H1 (cell line): ENCODE results near the gene KBTBD2. TPM values are rescaled to one million over a fixed set of nuclear protein-coding genes. Genes with fewer than 3 reads are reported as not detected.

ENCODE experiments used
- CTCF ChIA-PET: fragments of 300-600 bp; sonication (Branson Sonifier 250); formaldehyde crosslinking; loops from one replicate; lab custom pipeline; 2021; ENCODE audit not compliant: partially characterized antibody; lab: Charles Lee
- POLR2A ChIA-PET: fragments of 300-600 bp; sonication (Branson Sonifier 250); formaldehyde crosslinking; loops from one replicate; lab custom pipeline; 2021; ENCODE audit warnings: inconsistent platforms; ENCODE audit not compliant: partially characterized antibody; lab: Charles Lee
- DNase-seq, 2 experiments: peaks; one replicate each; pipeline versions ENCODE4 v3.0.0 to v3.0.0-alpha.2; 2010 to 2022; ENCODE audit warnings: low spot score in 2 of 2, low read depth in 1 of 2, mixed read lengths in 1 of 2
- FAIRE-seq: peaks from 2 replicates; lab custom pipeline; 2011; peaks lifted over from hg19 to GRCh38; lab: Jason Lieb, UNC
- H2AFZ ChIP-seq: 2 replicates; pipeline ENCODE4 v1.8.1; 2012; ENCODE audit warnings: low read length, inconsistent platforms
- H2AK5ac ChIP-seq: 2 replicates; pipeline ENCODE4 v1.6.1; 2013; ENCODE audit warnings: low read depth, low read length
- H2BK120ac ChIP-seq: replicated peaks from 2 replicates; pipeline ENCODE3; 2013; ENCODE audit warnings: low read depth, low read length, inconsistent platforms
- H2BK12ac ChIP-seq: 2 replicates; pipeline ENCODE4 v1.6.1; 2013; ENCODE audit warnings: low read depth, low read length
- H2BK15ac ChIP-seq: 2 replicates; pipeline ENCODE4 v1.6.1; 2013; ENCODE audit warnings: low read length
- H2BK20ac ChIP-seq: 2 replicates; pipeline ENCODE4 v1.6.1; 2013; ENCODE audit warnings: low read length
- H2BK5ac ChIP-seq: 2 replicates; pipeline ENCODE4 v1.6.1; 2013; ENCODE audit warnings: low read depth, low read length
- H3K14ac ChIP-seq: 2 replicates; pipeline ENCODE4 v1.6.1; 2013; ENCODE audit warnings: inconsistent platforms; ENCODE audit not compliant: insufficient read length
- H3K18ac ChIP-seq: 2 replicates; pipeline ENCODE4 v1.6.1; 2013; ENCODE audit warnings: low read length; ENCODE audit errors: extremely low read depth
- H3K23ac ChIP-seq: 2 replicates; pipeline ENCODE4 v1.6.1; 2013; ENCODE audit warnings: inconsistent platforms; ENCODE audit not compliant: insufficient read length
- H3K23me2 ChIP-seq: 2 replicates; pipeline ENCODE4 v1.6.1; 2013; ENCODE audit warnings: low read depth, low read length
- H3K27ac ChIP-seq: 2 replicates; pipeline ENCODE4 v1.6.1; 2011; ENCODE audit warnings: low read depth, low read length, inconsistent platforms
- H3K27me3 ChIP-seq, 4 experiments: replicated peaks in 1 of 4; 1 replicate in 1 of 4; 2 replicates in 3 of 4; pipeline versions ENCODE4 v1.6.1 to v1.8.1; 2011 to 2013; ENCODE audit warnings: low read length in 3 of 4, mild to moderate bottlenecking in 3 of 4, inconsistent platforms in 2 of 4, mixed read lengths in 2 of 4, moderate library complexity in 1 of 4; ENCODE audit not compliant: control insufficient read depth in 3 of 4, insufficient read depth in 3 of 4; ENCODE audit errors: extremely low read depth in 1 of 4
- H3K36me3 ChIP-seq, 4 experiments: 2 replicates each; pipeline versions ENCODE4 v1.6.1 to v1.8.1; 2011 to 2013; ENCODE audit warnings: mild to moderate bottlenecking in 4 of 4, low read length in 3 of 4, moderate library complexity in 2 of 4, control low read depth in 1 of 4, inconsistent platforms in 1 of 4; ENCODE audit not compliant: insufficient read depth in 4 of 4, control insufficient read depth in 2 of 4
- H3K4ac ChIP-seq: replicated peaks from 2 replicates; pipeline ENCODE3; 2013; ENCODE audit warnings: low read length, low read depth, mixed read lengths, inconsistent platforms; ENCODE audit not compliant: insufficient read length
- H3K4me1 ChIP-seq, 4 experiments: replicated peaks in 1 of 4; 1 replicate in 1 of 4; 2 replicates in 3 of 4; pipeline versions ENCODE4 v1.6.1 to v1.8.1; 2011 to 2013; ENCODE audit warnings: low read length in 3 of 4, inconsistent platforms in 2 of 4, mixed read lengths in 1 of 4; ENCODE audit not compliant: insufficient read depth in 4 of 4, control insufficient read depth in 3 of 4
- H3K4me2 ChIP-seq, 2 experiments: 2 replicates each; pipeline versions ENCODE4 v1.6.1 to v1.8.1; 2011 to 2013; ENCODE audit warnings: low read depth in 2 of 2, low read length in 2 of 2, control low read depth in 1 of 2, inconsistent platforms in 1 of 2, mild to moderate bottlenecking in 1 of 2; ENCODE audit not compliant: insufficient read depth in 1 of 2
- H3K4me3 ChIP-seq, 4 experiments: fragments of 200-600, 300-600 bp in 1 of 4; sonication (generic), shearing (Covaris generic), sonication (Bioruptor Twin) in 1 of 4; 2 replicates each; pipeline versions ENCODE4 v1.5.1 to v1.8.1; 2011 to 2016; ENCODE audit warnings: low read length in 4 of 4, low read depth in 3 of 4, control low read depth in 2 of 4, inconsistent platforms in 2 of 4, mild to moderate bottlenecking in 2 of 4, mixed read lengths in 1 of 4, moderate library complexity in 1 of 4; ENCODE audit not compliant: insufficient read depth in 2 of 4; ENCODE audit errors: extremely low read depth in 1 of 4
- H3K56ac ChIP-seq: replicated peaks from 2 replicates; pipeline ENCODE3; 2013; ENCODE audit warnings: low read depth, mild to moderate bottlenecking, mixed read lengths, low read length, inconsistent platforms; ENCODE audit not compliant: insufficient read length
- H3K79me1 ChIP-seq: 2 replicates; pipeline ENCODE4 v1.6.1; 2013; ENCODE audit warnings: low read depth, low read length, control low read depth
- H3K79me2 ChIP-seq, 2 experiments: 2 replicates each; pipeline versions ENCODE4 v1.6.1 to v1.8.1; 2012 to 2013; ENCODE audit warnings: low read length in 2 of 2, mild to moderate bottlenecking in 2 of 2, inconsistent platforms in 1 of 2; ENCODE audit not compliant: insufficient read depth in 2 of 2, control insufficient read depth in 1 of 2
- H3K9ac ChIP-seq, 4 experiments: replicated peaks in 1 of 4; 1 replicate in 1 of 4; 2 replicates in 3 of 4; pipeline versions ENCODE4 v1.6.1 to v1.8.1; 2011 to 2013; ENCODE audit warnings: low read depth in 3 of 4, low read length in 3 of 4, control low read depth in 2 of 4, mild to moderate bottlenecking in 2 of 4, moderate library complexity in 2 of 4, inconsistent platforms in 1 of 4; ENCODE audit errors: extremely low read depth in 1 of 4
- H3K9me3 ChIP-seq, 2 experiments: 2 replicates each; pipeline versions ENCODE4 v1.6.1 to v1.8.1; 2012 to 2013; ENCODE audit warnings: mild to moderate bottlenecking in 2 of 2, moderate library complexity in 2 of 2, control low read depth in 1 of 2, inconsistent platforms in 1 of 2, low read depth in 1 of 2, low read length in 1 of 2, mixed read lengths in 1 of 2; ENCODE audit not compliant: insufficient read depth in 2 of 2
- H4K20me1 ChIP-seq, 2 experiments: replicated peaks in 1 of 2; 2 replicates each; pipeline versions ENCODE3 to v1.8.1; 2011 to 2013; ENCODE audit warnings: inconsistent platforms in 2 of 2, low read length in 2 of 2, mild to moderate bottlenecking in 1 of 2; ENCODE audit not compliant: insufficient read depth in 2 of 2, control insufficient read depth in 1 of 2
- H4K5ac ChIP-seq: 2 replicates; pipeline ENCODE4 v1.6.1; 2013; ENCODE audit warnings: low read length, low read depth, mixed read lengths, inconsistent platforms; ENCODE audit not compliant: insufficient read length
- H4K8ac ChIP-seq: 2 replicates; pipeline ENCODE4 v1.8.0; 2013; ENCODE audit warnings: mild to moderate bottlenecking, moderate library complexity, low read length, inconsistent platforms; ENCODE audit not compliant: insufficient read depth; ENCODE audit errors: extremely low read depth
- H4K91ac ChIP-seq: replicated peaks from 2 replicates; pipeline ENCODE3; 2013; ENCODE audit warnings: low read length, mixed read lengths, inconsistent platforms; ENCODE audit not compliant: insufficient read length
- CTBP2 ChIP-seq: IDR thresholded peaks from 2 replicates; pipeline ENCODE4 v1.7.0; 2011; ENCODE audit warnings: borderline replicate concordance, mild to moderate bottlenecking, moderate library complexity, mixed read lengths, low read length; ENCODE audit not compliant: insufficient read depth, insufficient read length
- FOSL1 ChIP-seq: IDR thresholded peaks from 2 replicates; pipeline ENCODE4 v1.6.1; 2011; ENCODE audit warnings: mild to moderate bottlenecking, low read depth, low read length, moderate library complexity; ENCODE audit not compliant: insufficient read depth
- KDM1A ChIP-seq: fragments of 200-600, 300-600 bp; sonication (generic); IDR thresholded peaks from 2 replicates; pipeline ENCODE4 v1.7.1; 2016; ENCODE audit warnings: mild to moderate bottlenecking, low read length, borderline replicate concordance
- POLR2A ChIP-seq, 2 experiments: IDR thresholded peaks; 1 replicate in 1 of 2; 2 replicates in 1 of 2; pipeline ENCODE4 v1.6.1; 2011; ENCODE audit warnings: low read depth in 2 of 2, low read length in 2 of 2, mild to moderate bottlenecking in 2 of 2; ENCODE audit errors: control extremely low read depth in 1 of 2
- RAD21 ChIP-seq, 2 experiments: IDR thresholded peaks in 1 of 2; conservative IDR thresholded peaks in 1 of 2; 2 replicates each; pipeline ENCODE4 v1.6.1; 2011; ENCODE audit warnings: low read depth in 2 of 2, low read length in 2 of 2, improper control_type of control experiment in 1 of 2, inconsistent platforms in 1 of 2, mild to moderate bottlenecking in 1 of 2, moderate library complexity in 1 of 2
- SP1 ChIP-seq: IDR thresholded peaks from 2 replicates; pipeline ENCODE4 v1.6.1; 2011; ENCODE audit warnings: low read depth, low read length
- SP2 ChIP-seq: IDR thresholded peaks from 2 replicates; pipeline ENCODE4 v1.6.1; 2012; ENCODE audit warnings: mild to moderate bottlenecking, low read length, inconsistent platforms
- SP4 ChIP-seq: IDR thresholded peaks from 2 replicates; pipeline ENCODE4 v1.6.1; 2012; ENCODE audit warnings: low read length, inconsistent platforms
- WGBS, 2 experiments: shearing (Covaris generic) in 1 of 2; methylation state at CpG; one replicate each; pipeline versions ENCODE4 v1.1.6 to v1.1.7; 2013 to 2015; ENCODE audit warnings: low lambda C conversion rate in 2 of 2, mixed read lengths in 2 of 2, inconsistent platforms in 1 of 2, low coverage in 1 of 2, missing lambda C conversion rate in 1 of 2; ENCODE audit not compliant: insufficient replicate concordance in 2 of 2, insufficient coverage in 1 of 2, insufficient read length in 1 of 2; ENCODE audit errors: extremely low coverage in 1 of 2, missing lambda C conversion rate in 1 of 2; 5-methylcytosine and 5-hydroxymethylcytosine counted together
- polyA plus RNA-seq, 7 experiments: library from polyadenylated mRNA; depleted of rRNA in 3 of 7; stranded (reverse) in 5 of 7; unstranded in 2 of 7; fragments of >200 nt in 5 of 7; fragments of 200-250 nt in 2 of 7; gene quantifications; 1 replicate in 5 of 7; 2 replicates in 1 of 7; 4 replicates in 1 of 7; pipeline versions ENCODE4 v1.2.1 to v1.2.3, GENCODE V29; 2011 to 2013; ENCODE audit warnings: missing spikeins in 2 of 7, mixed read lengths in 2 of 7
- total RNA-seq: library from RNA; stranded (reverse); fragmentation: NEBNext Ultra II Directional; extraction: Animal tissue kit (Norgen Biotek cat#: 25700); gene quantifications from 2 replicates; pipeline ENCODE4 v1.2.1, GENCODE V29; 2021
- TF ChIP-seq, protein P1 (sequence below): IDR thresholded peaks from 2 replicates; pipeline ENCODE4 v1.6.1; 2011; ENCODE audit warnings: low read length, improper control_type of control experiment

The KBTBD2 gene
- total and polyA plus RNA-seq, 2 of the 8 experiments (the other 6 are each of a cell fraction or from before 2014, with no cell fraction given): 13.1 to 25.7 TPM

DNA sequence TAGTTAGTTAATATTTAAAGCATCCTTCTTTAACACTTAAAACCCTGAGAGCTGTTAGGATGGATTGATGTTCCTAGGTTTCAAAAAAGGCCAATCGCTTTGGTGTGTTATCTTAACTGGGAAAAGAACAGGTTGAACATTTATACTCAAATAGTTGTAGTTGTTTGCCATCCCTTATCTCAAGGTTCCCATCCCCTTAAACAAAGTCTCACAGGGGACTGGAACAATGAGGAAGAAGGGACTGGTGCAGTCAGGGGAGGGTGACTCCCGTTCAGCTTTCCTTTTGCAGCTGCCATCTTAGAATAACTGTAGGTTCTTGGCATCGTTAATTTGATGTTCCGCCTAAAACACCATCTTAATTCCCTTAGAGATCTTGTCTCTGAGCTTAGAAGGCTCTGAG is 2.6 kb upstream of the KBTBD2 start:
- Histone ChIP-seq H3K27ac (no peak overlapping the region), H4K91ac (no peak overlapping the region), H3K18ac (no peak overlapping the region), H3K36me3 (no peaks in the 10 kb centered on the region), H3K4me1 (peaks cover 2 to 13% (median 6%) of the 10 kb centered on the region in 4 experiments; a peak in 6 of 7 replicates), H3K23me2 (peaks cover 5% of the 10 kb centered on the region), H3K4me3 (no peak overlapping the region), H2AFZ (no peak overlapping the region), H3K23ac (no peak overlapping the region), H3K27me3 (no peaks in the 10 kb centered on the region), H3K56ac (no peak overlapping the region), H2BK15ac (no peak overlapping the region), H3K4ac (no peak overlapping the region), H3K14ac (no peak overlapping the region), H3K79me2 (peaks cover 4 to 17% of the 10 kb centered on the region in 2 experiments; a peak in 3 of 4 replicates), H3K9me3 (no peaks in the 10 kb centered on the region), H4K8ac (no peak overlapping the region), H2BK5ac (no peak overlapping the region), H2BK20ac (no peak overlapping the region), H2AK5ac (no peak overlapping the region), H3K9ac (no peak overlapping the region), H3K4me2 (no peak overlapping the region), H3K79me1 (no peaks in the 10 kb centered on the region), H2BK120ac (no peak overlapping the region), H4K5ac (no peak overlapping the region), H4K20me1 (peaks cover 3 to 4% of the 10 kb centered on the region in 2 experiments), H2BK12ac (no peak overlapping the region)
- ChIA-PET CTCF (interaction anchor here (1.4 to 2.1 kb wide), 2 partner anchors 11 to 48 kb away, joined by 3 to 7 read pairs; no protein-coding TSS in a partner anchor), POLR2A (interaction anchor here (4.3 kb wide), 1 partner anchor 11 kb away, joined by 21 read pairs; no protein-coding TSS in a partner anchor)
- no peak for FAIRE-seq
- 92% methylated on average over 4 of the region's 4 CpGs; no CpG with 5 or more reads in 1 of the 2 experiments for WGBS, 2 experiments
- no peak for DNase-seq
- no peak for TF ChIP-seq SP4
- TF ChIP-seq POLR2A (IDR thresholded peaks at IDR 0.05; ENCODE audit: control extremely low read depth in 1 of 2, low read depth in 2 of 2, low read length in 2 of 2): no peak
- TF ChIP-seq CTBP2: no peak
- TF ChIP-seq FOSL1: no peak
- TF ChIP-seq RAD21 (IDR thresholded peaks at IDR 0.05 in 1 of 2, conservative IDR thresholded peaks at IDR 0.05 in 1 of 2; ENCODE audit: low read depth in 2 of 2, low read length in 2 of 2): no peak
- TF ChIP-seq SP2: no peak
- no peak for TF ChIP-seq SP1
- TF ChIP-seq KDM1A: no peak
- TF ChIP-seq, protein P1, sequence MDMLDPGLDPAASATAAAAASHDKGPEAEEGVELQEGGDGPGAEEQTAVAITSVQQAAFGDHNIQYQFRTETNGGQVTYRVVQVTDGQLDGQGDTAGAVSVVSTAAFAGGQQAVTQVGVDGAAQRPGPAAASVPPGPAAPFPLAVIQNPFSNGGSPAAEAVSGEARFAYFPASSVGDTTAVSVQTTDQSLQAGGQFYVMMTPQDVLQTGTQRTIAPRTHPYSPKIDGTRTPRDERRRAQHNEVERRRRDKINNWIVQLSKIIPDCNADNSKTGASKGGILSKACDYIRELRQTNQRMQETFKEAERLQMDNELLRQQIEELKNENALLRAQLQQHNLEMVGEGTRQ: no peak
